Measurements from ENCODE around the gene CPNE5.

DNA sequence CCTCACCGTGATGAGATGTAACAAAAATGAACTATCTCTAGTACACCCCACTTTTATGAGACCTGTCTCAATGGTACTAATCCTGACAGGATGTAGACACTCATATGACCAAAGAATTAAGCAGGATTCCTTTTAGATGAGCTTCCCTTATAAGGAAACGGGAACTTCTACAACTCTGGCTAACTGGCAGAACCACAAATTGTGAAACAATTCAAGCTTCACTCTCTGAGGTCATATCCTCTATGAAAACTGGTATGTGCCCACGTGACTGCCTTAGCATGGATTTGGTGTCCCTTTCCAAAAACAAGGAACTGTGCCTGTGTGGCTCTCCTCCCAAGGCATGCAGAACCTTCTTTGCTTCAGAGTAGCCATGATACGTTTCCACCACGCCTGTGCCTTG lies 14.1 kb upstream of the CPNE5 start:
- TF ChIP-seq, protein P1, sequence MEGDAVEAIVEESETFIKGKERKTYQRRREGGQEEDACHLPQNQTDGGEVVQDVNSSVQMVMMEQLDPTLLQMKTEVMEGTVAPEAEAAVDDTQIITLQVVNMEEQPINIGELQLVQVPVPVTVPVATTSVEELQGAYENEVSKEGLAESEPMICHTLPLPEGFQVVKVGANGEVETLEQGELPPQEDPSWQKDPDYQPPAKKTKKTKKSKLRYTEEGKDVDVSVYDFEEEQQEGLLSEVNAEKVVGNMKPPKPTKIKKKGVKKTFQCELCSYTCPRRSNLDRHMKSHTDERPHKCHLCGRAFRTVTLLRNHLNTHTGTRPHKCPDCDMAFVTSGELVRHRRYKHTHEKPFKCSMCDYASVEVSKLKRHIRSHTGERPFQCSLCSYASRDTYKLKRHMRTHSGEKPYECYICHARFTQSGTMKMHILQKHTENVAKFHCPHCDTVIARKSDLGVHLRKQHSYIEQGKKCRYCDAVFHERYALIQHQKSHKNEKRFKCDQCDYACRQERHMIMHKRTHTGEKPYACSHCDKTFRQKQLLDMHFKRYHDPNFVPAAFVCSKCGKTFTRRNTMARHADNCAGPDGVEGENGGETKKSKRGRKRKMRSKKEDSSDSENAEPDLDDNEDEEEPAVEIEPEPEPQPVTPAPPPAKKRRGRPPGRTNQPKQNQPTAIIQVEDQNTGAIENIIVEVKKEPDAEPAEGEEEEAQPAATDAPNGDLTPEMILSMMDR (IDR thresholded peaks at IDR 0.05 in 8 of 11, conservative IDR thresholded peaks at IDR 0.05 in 3 of 11), result no peak
- TF ChIP-seq POLR2A (IDR thresholded peaks at IDR 0.05) (no peak), POLR2AphosphoS5 (IDR thresholded peaks at IDR 0.05) (peak in 1 of 3 donors; percentile 68)

All from spleen (tissue), 7 donors.